Measurements from ENCODE around the gene SLC50A1. TPM values are rescaled to one million over a fixed set of nuclear protein-coding genes. Genes with fewer than 3 reads are reported as not detected.

Gene SLC50A1
- total RNA-seq, 1 experiment from 2014 or later = 75.2 TPM

- TF ChIP-seq EZH2phosphoT487 (IDR thresholded peaks at IDR 0.05; ENCODE audit: borderline replicate concordance, low read length) (peak; percentile 83), EZH2 (IDR thresholded peaks at IDR 0.05; ENCODE audit: low read length, unreplicated experiment) (no peak)
- Histone ChIP-seq H3K4me2 (ENCODE audit: low read length) (peak within 1 kb of the TSS; percentile 97), H3K4me1 (ENCODE audit: insufficient read depth, low read length) (peaks cover 68% of the 10 kb centered on the region), H3K9me3 (ENCODE audit: low read length) (no peaks in the 10 kb centered on the region), H3K36me3 (ENCODE audit: low read depth, low read length) (peaks cover 10% of the 10 kb centered on the region; the same call in 1 of the 2 replicates), H3K9ac (ENCODE audit: low read length) (peak within 1 kb of the TSS; percentile 95), H3K9me2 (replicated peaks; ENCODE audit: low read length) (no peaks in the 10 kb centered on the region), H4K20me1 (ENCODE audit: low read length) (0 out of 2 replicates have a peak, but pooled peaks cover 6% of the 10 kb centered on the region), H3F3A (ENCODE audit: low read length, unreplicated experiment) (no peaks in the 10 kb centered on the region), H3K27ac (ENCODE audit: low read length) (peak within 1 kb of the TSS; percentile 99), H2AFZ (ENCODE audit: low read length) (peak within 1 kb of the TSS; percentile 65), H3K4me3 (ENCODE audit: low read length) (peak within 1 kb of the TSS; percentile 85), H3K27me3 (ENCODE audit: low read length) (no peaks in the 10 kb centered on the region), H3K79me2 (ENCODE audit: low read length) (peaks cover 35% of the 10 kb centered on the region)
- ChIA-PET POLR2A (ENCODE audit: unreplicated experiment) (no interaction called here), CTCF (interaction anchor here (1.3 kb wide), 1 partner anchor 40 kb away, joined by 5 read pairs; no protein-coding TSS in a partner anchor)
- no TSS peak for BruUV-seq (replicated peaks)
- intact Hi-C loops (cut with micrococcal nuclease) = loop anchor here (1.0 kb wide), 1 partner anchor 8 kb away; the partner anchor contains the start of gene SLC50A1
- DNase-seq (peak; percentile 86), ATAC-seq (peak; percentile 45)
These were observed 8.3 kb upstream of the SLC50A1 start, which contains the start of gene EFNA1 for GRCh38 chr1:155127105-155127966. TSS of gene EFNA1 (plus strand) at chr1:155127876. CDS start at chr1:155127978, 102 bp downstream.

- peak overlapping the region; percentile 99 for H3K27ac ChIP-seq (ENCODE audit: low read length)
- H3K9me2 ChIP-seq (replicated peaks; ENCODE audit: low read length) = no peaks in the 10 kb centered on the region
- TSS peak; percentile 70 for BruUV-seq (replicated peaks)
- H3K4me3 ChIP-seq (ENCODE audit: low read length) = peak overlapping the region; percentile 85
- no peaks in the 10 kb centered on the region for H3F3A ChIP-seq (ENCODE audit: low read length, unreplicated experiment)
- CTCF ChIA-PET = interaction anchor here (0.7 to 2.8 kb wide), 3 partner anchors 36 to 43 kb away, joined by 3 to 14 read pairs (median 5); no protein-coding TSS in a partner anchor
- 0 out of 2 replicates have a peak, but pooled peaks cover 6% of the 10 kb centered on the region for H4K20me1 ChIP-seq (ENCODE audit: low read length)
- peak overlapping the region; percentile 95 for H3K9ac ChIP-seq (ENCODE audit: low read length)
- POLR2A ChIA-PET (ENCODE audit: unreplicated experiment) = no interaction called here
- no peak; the same call in 1 of the 2 replicates for ATAC-seq
- intact Hi-C loops (cut with micrococcal nuclease) = loop anchor here (1.0 kb wide), 1 partner anchor 7 kb away; the partner anchor contains the start of gene SLC50A1
- no peaks in the 10 kb centered on the region for H3K9me3 ChIP-seq (ENCODE audit: low read length)
- no peaks in the 10 kb centered on the region for H3K27me3 ChIP-seq (ENCODE audit: low read length)
- H3K79me2 ChIP-seq (ENCODE audit: low read length) = peaks cover 35% of the 10 kb centered on the region
- DNase-seq = peak; percentile 12
- peaks cover 68% of the 10 kb centered on the region for H3K4me1 ChIP-seq (ENCODE audit: insufficient read depth, low read length)
- no peak for TF ChIP-seq CTCF (conservative IDR thresholded peaks at IDR 0.05; ENCODE audit: low read depth, low read length)
- H3K36me3 ChIP-seq (ENCODE audit: low read depth, low read length) = peaks cover 12% of the 10 kb centered on the region
- H2AFZ ChIP-seq (ENCODE audit: low read length) = no peak overlapping the region
- peak overlapping the region; percentile 97 for H3K4me2 ChIP-seq (ENCODE audit: low read length)
These were observed 7.5 kb upstream of the SLC50A1 start for GRCh38 chr1:155127967-155128754.

All from PC-3 (cell line).